Keratinocyte (primary cell): Measurements from ENCODE around the gene VRK2. TPM values are rescaled to one million over a fixed set of nuclear protein-coding genes. Genes with fewer than 3 reads are reported as not detected.

ENCODE experiments used
- DNase-seq: peaks from one replicate; pipeline ENCODE4 v3.0.0-alpha.2; 2011; ENCODE audit warnings: low read depth, missing footprints, low spot score
- FAIRE-seq: peaks from 2 replicates; lab custom pipeline; 2011; peaks lifted over from hg19 to GRCh38; lab: Jason Lieb, UNC
- H2AFZ ChIP-seq: 2 replicates; pipeline ENCODE4 v1.6.0; 2012; ENCODE audit warnings: low read length, control low read depth, inconsistent platforms; ENCODE audit not compliant: control insufficient read depth
- H3K27ac ChIP-seq: 2 replicates; pipeline ENCODE4 v1.5.1; 2011; ENCODE audit warnings: low read length; ENCODE audit not compliant: control insufficient read depth, insufficient read depth
- H3K27me3 ChIP-seq: 3 replicates; pipeline ENCODE4 v1.6.0; 2011; ENCODE audit warnings: low read length; ENCODE audit not compliant: control insufficient read depth, insufficient read depth; ENCODE audit errors: extremely low read depth
- H3K36me3 ChIP-seq, 2 experiments: 2 replicates in 1 of 2; 3 replicates in 1 of 2; pipeline ENCODE4 v1.5.1; 2011; ENCODE audit warnings: low read length in 2 of 2, mild to moderate bottlenecking in 1 of 2; ENCODE audit not compliant: control insufficient read depth in 2 of 2, insufficient read depth in 2 of 2; ENCODE audit errors: extremely low read depth in 1 of 2
- H3K4me1 ChIP-seq: 3 replicates; pipeline ENCODE4 v1.5.1; 2011; ENCODE audit warnings: low read length; ENCODE audit not compliant: control insufficient read depth, insufficient read depth; ENCODE audit errors: extremely low read depth
- H3K4me2 ChIP-seq: 3 replicates; pipeline ENCODE4 v1.6.0; 2011; ENCODE audit warnings: low read depth, low read length; ENCODE audit not compliant: control insufficient read depth, insufficient read depth; ENCODE audit errors: extremely low read depth
- H3K4me3 ChIP-seq, 3 experiments: fragments of 200-600 bp in 1 of 3; sonication (generic) in 1 of 3; 2 replicates in 2 of 3; 3 replicates in 1 of 3; pipeline ENCODE4 v1.5.1; 2011 to 2016; ENCODE audit warnings: low read length in 3 of 3, mild to moderate bottlenecking in 3 of 3, control low read depth in 2 of 3, inconsistent platforms in 1 of 3, low read depth in 1 of 3, mixed read lengths in 1 of 3, mixed run types in 1 of 3, moderate library complexity in 1 of 3; ENCODE audit not compliant: control insufficient read depth in 2 of 3, insufficient read depth in 2 of 3; ENCODE audit errors: extremely low read depth in 1 of 3
- H3K79me2 ChIP-seq: 2 replicates; pipeline ENCODE4 v1.6.0; 2012; ENCODE audit warnings: low read length; ENCODE audit not compliant: control insufficient read depth, insufficient read depth
- H3K9ac ChIP-seq: 3 replicates; pipeline ENCODE4 v1.6.0; 2011; ENCODE audit warnings: low read length; ENCODE audit not compliant: control insufficient read depth, insufficient read depth; ENCODE audit errors: extremely low read depth
- H3K9me1 ChIP-seq: 3 replicates; pipeline ENCODE4 v1.6.0; 2011; ENCODE audit warnings: low read length; ENCODE audit not compliant: control insufficient read depth, insufficient read depth; ENCODE audit errors: extremely low read depth
- H3K9me3 ChIP-seq: 2 replicates; pipeline ENCODE4 v1.5.1; 2012; ENCODE audit warnings: low read depth, low read length; ENCODE audit not compliant: control insufficient read depth
- H4K20me1 ChIP-seq: 3 replicates; pipeline ENCODE4 v1.6.0; 2011; ENCODE audit warnings: low read length; ENCODE audit not compliant: control insufficient read depth, insufficient read depth; ENCODE audit errors: extremely low read depth
- CTCF ChIP-seq, 3 experiments: IDR thresholded peaks in 1 of 3; conservative IDR thresholded peaks in 1 of 3; optimal IDR thresholded peaks in 1 of 3; 2 replicates in 2 of 3; 3 replicates in 1 of 3; pipeline versions ENCODE3 to v1.5.1; 2011; ENCODE audit warnings: low read length in 3 of 3, mild to moderate bottlenecking in 3 of 3, moderate library complexity in 2 of 3, control low read depth in 1 of 3, inconsistent platforms in 1 of 3; ENCODE audit not compliant: insufficient read depth in 2 of 3; ENCODE audit errors: extremely low read depth in 1 of 3
- EZH2 ChIP-seq: IDR thresholded peaks from one replicate; pipeline ENCODE4 v1.6.1; 2012; ENCODE audit warnings: inconsistent platforms, mild to moderate bottlenecking, low read length, moderate library complexity
- dilution Hi-C: fragments of 300-500 bp; cut with MboI; formaldehyde crosslinking; loops from one replicate; pipeline ENCODE4 v1.7.0; 2020; ENCODE audit warnings: low sequenced_read_pairs; ENCODE audit not compliant: extremely low pct_ligation_motif_present
- polyA plus RNA-seq, 5 experiments: library from polyadenylated mRNA; depleted of rRNA in 3 of 5; stranded (reverse) in 3 of 5; stranded (forward) in 1 of 5; unstranded in 1 of 5; fragments of >200 nt; gene quantifications; 1 replicate in 1 of 5; 2 replicates in 3 of 5; 3 replicates in 1 of 5; pipeline versions ENCODE4 v1.2.1 to v1.2.3, GENCODE V29; 2011 to 2012; ENCODE audit warnings: missing spikeins in 2 of 5, low read depth in 1 of 5, low replicate concordance in 1 of 5

VRK2 gene
- polyA plus RNA-seq, 1 donor (not counting 4 experiments of a cell fraction or from before 2014, with no cell fraction given) = 27.6 TPM

DNA sequence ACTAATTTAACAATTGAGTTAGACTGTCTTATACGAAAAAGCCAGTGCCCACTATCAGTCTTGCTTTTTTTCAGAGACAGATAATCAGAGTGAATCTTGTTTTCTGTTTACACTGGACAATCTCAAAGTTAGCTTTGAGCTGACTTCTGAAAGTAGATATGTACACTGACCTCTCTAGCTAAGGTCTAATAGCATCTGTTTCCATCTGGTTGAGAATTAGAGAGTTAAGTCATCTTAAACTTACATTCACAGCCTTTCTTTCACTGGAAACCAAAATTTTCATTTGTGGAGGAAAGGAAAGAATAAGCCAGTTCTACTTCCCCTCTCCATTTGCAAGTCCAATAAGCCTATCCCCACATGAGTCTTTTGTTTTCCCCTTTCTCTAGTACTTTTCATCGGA lies 89.3 kb downstream of the VRK2 start:
- H3K27me3 ChIP-seq = no peaks in the 10 kb centered on the region
- FAIRE-seq (no peak), DNase-seq (no peak)
- H3K4me1 ChIP-seq = no peaks in the 10 kb centered on the region
- no peak overlapping the region for H3K9ac ChIP-seq
- H3K79me2 ChIP-seq = no peaks in the 10 kb centered on the region
- H3K9me3 ChIP-seq = no peaks in the 10 kb centered on the region
- H3K27ac ChIP-seq = no peak overlapping the region
- H3K4me2 ChIP-seq = no peak overlapping the region
- dilution Hi-C loops = no loop called here
- no peak for TF ChIP-seq EZH2
- no peak for TF ChIP-seq CTCF (optimal IDR thresholded peaks at IDR 0.05 in 1 of 3, IDR thresholded peaks at IDR 0.05 in 1 of 3, conservative IDR thresholded peaks at IDR 0.05 in 1 of 3; ENCODE audit: extremely low read depth in 1 of 3, insufficient read depth in 2 of 3, low read length in 3 of 3)
- no peaks in the 10 kb centered on the region for H3K9me1 ChIP-seq
- H3K36me3 ChIP-seq = peaks cover 0 to 2% of the 10 kb centered on the region in 2 experiments
- no peaks in the 10 kb centered on the region for H4K20me1 ChIP-seq
- no peak overlapping the region for H3K4me3 ChIP-seq
- no peak overlapping the region for H2AFZ ChIP-seq

- no peaks in the 10 kb centered on the region for H3K4me1 ChIP-seq
- H3K9ac ChIP-seq = no peak overlapping the region
- no peak overlapping the region for H3K4me2 ChIP-seq
- no peaks in the 10 kb centered on the region for H3K9me3 ChIP-seq
- FAIRE-seq (no peak), DNase-seq (no peak)
- no peak overlapping the region for H3K4me3 ChIP-seq
- dilution Hi-C loops = no loop called here
- H3K27ac ChIP-seq = no peak overlapping the region
- H4K20me1 ChIP-seq = no peaks in the 10 kb centered on the region
- no peaks in the 10 kb centered on the region for H3K9me1 ChIP-seq
- no peaks in the 10 kb centered on the region for H3K79me2 ChIP-seq
- TF ChIP-seq EZH2 (no peak), CTCF (optimal IDR thresholded peaks at IDR 0.05 in 1 of 3, IDR thresholded peaks at IDR 0.05 in 1 of 3, conservative IDR thresholded peaks at IDR 0.05 in 1 of 3; ENCODE audit: extremely low read depth in 1 of 3, insufficient read depth in 2 of 3, low read length in 3 of 3) (no peak)
- no peak overlapping the region for H2AFZ ChIP-seq
- no peaks in the 10 kb centered on the region for H3K27me3 ChIP-seq
- H3K36me3 ChIP-seq = peaks cover 0 to 2% of the 10 kb centered on the region in 2 experiments
Measured at GRCh38 chr2:58137221-58137620, 90.6 kb downstream of the VRK2 start.
